Measurements from ENCODE around the gene PHETA1. TPM values are rescaled to one million over a fixed set of nuclear protein-coding genes. Genes with fewer than 3 reads are reported as not detected.

Gene PHETA1
- total RNA-seq, 2 experiments from 2014 or later, result 1.4 to 2.2 TPM

DNA sequence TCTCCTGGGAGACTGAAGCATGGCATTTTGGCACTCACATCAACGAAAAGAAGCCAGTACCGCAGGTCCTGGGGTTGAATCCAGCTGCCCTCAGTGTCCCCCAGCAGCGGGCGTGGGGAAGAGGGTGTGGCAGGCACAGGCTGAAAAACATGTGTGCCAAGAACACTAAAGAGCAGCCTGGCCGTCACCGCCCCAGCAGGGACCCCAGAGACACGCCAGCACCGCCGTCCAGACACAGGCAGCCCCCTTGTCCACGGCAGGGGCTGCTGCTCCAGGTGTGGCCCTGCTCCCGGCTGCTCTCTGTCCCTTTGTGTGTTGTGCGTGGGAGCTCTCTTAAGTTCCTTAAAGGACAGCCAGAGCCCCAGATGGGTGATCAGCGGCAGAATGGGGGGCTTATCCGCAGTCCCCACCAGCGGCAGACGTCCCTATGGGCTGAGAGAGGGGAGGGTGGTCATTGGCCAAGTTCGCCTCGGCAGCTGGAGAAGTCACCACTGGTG lies 556 bp downstream of the PHETA1 start:
- POLR2A ChIA-PET, result interaction anchor here (2.1 kb wide), 1 partner anchor 9 kb away, joined by 4 read pairs; no protein-coding TSS in a partner anchor
- peaks cover 18% of the 10 kb centered on the region for H3K4me1 Mint-ChIP-seq (ENCODE audit: low read depth)

DNA sequence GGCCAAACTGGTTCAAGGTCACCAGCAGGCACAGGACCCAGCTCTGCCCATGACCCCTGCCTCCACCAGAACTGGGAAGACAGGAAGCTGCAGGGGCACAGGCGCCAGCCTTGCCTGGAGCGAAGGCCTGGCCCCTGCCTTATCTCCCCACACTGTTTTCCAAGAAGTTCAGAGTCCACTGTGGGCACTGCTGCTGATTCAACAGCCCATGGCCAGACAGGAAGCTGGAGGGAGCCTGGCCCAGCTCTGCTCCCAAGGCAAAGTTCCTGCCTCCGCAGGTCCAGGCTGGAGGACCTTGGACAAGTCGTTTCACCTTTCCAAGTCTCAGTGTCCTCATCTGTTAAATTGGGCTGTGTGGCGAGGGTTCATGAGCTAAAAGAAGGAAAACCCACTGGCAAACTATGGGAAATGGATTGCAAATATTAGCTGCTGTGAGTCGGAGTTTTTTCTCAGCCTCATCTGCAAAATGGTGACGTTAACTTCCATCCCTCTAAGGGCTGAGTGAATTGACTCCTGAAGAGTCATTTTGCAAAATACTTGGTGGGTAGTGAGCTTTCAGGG lies 1.2 kb downstream of the PHETA1 start:
- Mint-ChIP-seq H3K27ac (no peak overlapping the region), H3K4me1 (ENCODE audit: low read depth) (peaks cover 18% of the 10 kb centered on the region), H3K27me3 (no peaks in the 10 kb centered on the region), H3K36me3 (no peaks in the 10 kb centered on the region), H3K4me3 (peak overlapping the region; percentile 64), H3K9me3 (no peaks in the 10 kb centered on the region)
- POLR2A ChIA-PET, result interaction anchor here (2.1 kb wide), 1 partner anchor 8 kb away, joined by 4 read pairs; no protein-coding TSS in a partner anchor
- no peak for DNase-seq
- CTCF ChIA-PET, result interaction anchor here (1.0 to 2.0 kb wide), 3 partner anchors 29 to 84 kb away, joined by 3 to 7 read pairs (median 7); no protein-coding TSS in a partner anchor
- intact Hi-C loops (cut with micrococcal nuclease), result loop anchor here (2.0 kb wide), 1 partner anchor 77 kb away; no protein-coding TSS in a partner anchor

More for the DNA sequence above, 556 bp downstream of the PHETA1 start:
- Mint-ChIP-seq H3K27ac (no peak overlapping the region), H3K4me3 (peak overlapping the region; percentile 64), H3K9me3 (no peaks in the 10 kb centered on the region), H3K27me3 (no peaks in the 10 kb centered on the region), H3K36me3 (no peaks in the 10 kb centered on the region)
- CTCF ChIA-PET, result interaction anchor here (1.0 to 2.0 kb wide), 3 partner anchors 28 to 83 kb away, joined by 3 to 7 read pairs (median 7); no protein-coding TSS in a partner anchor
- intact Hi-C loops (cut with micrococcal nuclease), result loop anchor here (2.0 kb wide), 1 partner anchor 76 kb away; no protein-coding TSS in a partner anchor
- DNase-seq, result peak; percentile 13

DNA sequence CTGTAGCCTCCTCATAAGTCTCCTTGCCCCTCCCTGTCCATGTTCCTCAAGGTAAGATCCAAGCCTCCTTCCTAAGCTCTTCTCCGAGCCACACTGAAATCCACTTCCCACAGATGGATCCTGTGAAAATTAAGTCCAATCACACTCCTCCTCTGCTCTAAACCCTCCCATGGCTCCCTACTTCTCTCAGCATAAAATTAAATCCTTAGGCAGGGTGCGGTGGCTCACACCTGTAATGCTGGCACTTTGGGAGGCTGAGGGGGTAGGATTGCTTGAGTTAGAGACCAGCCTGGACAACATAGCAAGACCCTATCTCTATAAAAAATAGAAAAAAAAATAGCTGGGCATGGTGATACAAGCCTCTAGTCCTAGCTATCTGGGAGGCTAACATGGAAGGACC lies 2.3 kb downstream of the PHETA1 start:
- H3K4me3 Mint-ChIP-seq, result no peak overlapping the region
- intact Hi-C loops (cut with micrococcal nuclease), result no loop called here
- no peak overlapping the region for H3K27ac Mint-ChIP-seq
- H3K9me3 Mint-ChIP-seq, result no peaks in the 10 kb centered on the region
- ChIA-PET POLR2A (no interaction called here), CTCF (interaction anchor here (0.7 to 2.0 kb wide), 2 partner anchors 30 to 85 kb away, joined by 3 to 7 read pairs; no protein-coding TSS in a partner anchor)
- peaks cover 2% of the 10 kb centered on the region for H3K36me3 Mint-ChIP-seq
- peaks cover 18% of the 10 kb centered on the region for H3K4me1 Mint-ChIP-seq (ENCODE audit: low read depth)
- no peaks in the 10 kb centered on the region for H3K27me3 Mint-ChIP-seq
- no peak for DNase-seq

DNA sequence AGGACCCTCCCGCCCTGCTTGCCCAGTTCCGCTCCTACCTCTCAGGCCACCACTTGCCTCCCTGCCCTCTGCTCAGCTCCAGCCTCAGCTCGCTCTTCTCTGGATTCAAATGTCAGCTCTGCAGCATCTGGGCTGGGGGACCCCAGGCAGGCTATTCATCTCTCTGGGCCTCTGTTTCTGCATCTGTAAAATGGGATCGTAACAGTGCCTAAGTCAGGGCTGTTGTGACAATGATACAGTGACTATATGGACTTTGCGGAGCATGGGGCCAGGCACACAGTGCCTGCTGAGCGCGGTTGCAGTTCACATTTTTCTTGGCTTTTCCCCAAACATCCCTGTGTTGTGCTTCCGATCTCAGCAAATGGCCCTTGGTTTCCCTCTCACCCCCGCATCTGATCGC lies 2.8 kb downstream of the PHETA1 start:
- peaks cover 2% of the 10 kb centered on the region for H3K36me3 Mint-ChIP-seq
- H3K9me3 Mint-ChIP-seq, result no peaks in the 10 kb centered on the region
- intact Hi-C loops (cut with micrococcal nuclease), result no loop called here
- no peak for DNase-seq
- H3K4me3 Mint-ChIP-seq, result no peak overlapping the region
- H3K27ac Mint-ChIP-seq, result no peak overlapping the region
- CTCF ChIA-PET, result no interaction called here
- peaks cover 18% of the 10 kb centered on the region for H3K4me1 Mint-ChIP-seq (ENCODE audit: low read depth)
- H3K27me3 Mint-ChIP-seq, result no peaks in the 10 kb centered on the region
- POLR2A ChIA-PET, result no interaction called here

DNA sequence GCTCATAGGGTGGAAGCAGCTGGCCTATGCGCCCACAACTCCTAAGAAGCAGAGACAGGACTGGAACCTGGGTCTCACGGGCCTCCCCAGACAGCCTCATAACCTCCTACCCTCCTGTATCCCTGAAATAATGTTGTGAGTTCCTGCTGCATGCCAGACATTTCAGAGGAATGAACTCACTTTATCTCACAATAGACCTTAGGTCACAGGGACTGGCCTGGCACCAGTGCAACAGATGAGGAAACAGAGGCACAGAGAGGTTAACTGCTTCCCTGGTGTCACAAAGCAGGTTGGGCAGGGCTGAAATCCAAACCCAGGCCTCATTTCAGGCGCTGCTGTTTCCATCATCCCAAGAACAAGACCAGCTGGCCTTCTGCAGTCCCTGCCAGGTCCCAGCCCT lies 5.3 kb downstream of the PHETA1 start:
- CTCF ChIA-PET, result no interaction called here
- Mint-ChIP-seq H3K36me3 (peaks cover 2% of the 10 kb centered on the region), H3K4me3 (no peak overlapping the region), H3K27ac (no peak overlapping the region), H3K4me1 (ENCODE audit: low read depth) (peaks cover 24% of the 10 kb centered on the region), H3K27me3 (peaks cover 14% of the 10 kb centered on the region), H3K9me3 (no peaks in the 10 kb centered on the region)
- DNase-seq, result no peak
- POLR2A ChIA-PET, result no interaction called here
- intact Hi-C loops (cut with micrococcal nuclease), result no loop called here

DNA sequence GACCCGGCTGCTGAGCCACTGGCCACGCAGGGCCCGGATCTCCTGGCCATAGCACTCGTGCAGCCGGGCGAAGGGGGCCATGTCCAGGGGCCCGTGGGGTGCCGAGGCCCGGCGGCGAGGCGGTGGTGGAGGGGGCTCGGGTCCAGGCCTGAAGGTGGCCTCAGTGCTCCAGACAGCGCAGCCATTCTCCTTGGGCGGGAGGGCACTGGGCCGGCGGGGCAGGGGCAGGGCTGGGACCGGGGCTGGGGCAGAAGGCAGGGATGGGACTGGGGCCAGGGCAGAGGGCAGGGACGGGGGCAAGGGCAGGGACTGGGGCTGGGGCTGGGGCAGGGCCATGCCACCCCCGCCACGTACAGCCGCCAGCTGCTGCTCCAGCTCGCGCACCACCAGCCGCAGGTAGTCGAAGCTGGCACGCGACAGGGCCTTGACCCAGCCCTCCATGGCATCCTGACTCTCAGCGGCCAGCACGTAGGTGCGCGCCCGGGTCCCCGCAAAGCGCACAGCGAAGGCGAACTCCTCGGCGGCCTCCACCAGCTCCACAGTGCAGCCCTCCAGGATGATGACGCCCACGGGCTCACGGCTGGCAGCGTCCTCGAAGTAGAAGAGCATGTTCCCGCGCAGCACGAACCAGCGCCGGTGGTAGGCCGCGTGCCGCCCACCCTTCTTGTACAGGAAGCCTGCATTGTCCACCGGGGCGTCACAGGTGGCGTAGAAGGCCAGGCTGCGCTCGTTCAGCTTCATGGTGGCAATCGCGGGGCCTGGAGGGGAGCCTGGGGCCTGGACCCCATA lies 6.0 kb downstream of the PHETA1 start:
- CTCF ChIA-PET, result no interaction called here
- POLR2A ChIA-PET, result no interaction called here
- Mint-ChIP-seq H3K27ac (no peak overlapping the region), H3K9me3 (no peaks in the 10 kb centered on the region), H3K4me1 (ENCODE audit: low read depth) (peaks cover 18% of the 10 kb centered on the region), H3K36me3 (peaks cover 2% of the 10 kb centered on the region), H3K27me3 (peaks cover 16% of the 10 kb centered on the region), H3K4me3 (no peak overlapping the region)
- intact Hi-C loops (cut with micrococcal nuclease), result no loop called here
- DNase-seq, result no peak

DNA sequence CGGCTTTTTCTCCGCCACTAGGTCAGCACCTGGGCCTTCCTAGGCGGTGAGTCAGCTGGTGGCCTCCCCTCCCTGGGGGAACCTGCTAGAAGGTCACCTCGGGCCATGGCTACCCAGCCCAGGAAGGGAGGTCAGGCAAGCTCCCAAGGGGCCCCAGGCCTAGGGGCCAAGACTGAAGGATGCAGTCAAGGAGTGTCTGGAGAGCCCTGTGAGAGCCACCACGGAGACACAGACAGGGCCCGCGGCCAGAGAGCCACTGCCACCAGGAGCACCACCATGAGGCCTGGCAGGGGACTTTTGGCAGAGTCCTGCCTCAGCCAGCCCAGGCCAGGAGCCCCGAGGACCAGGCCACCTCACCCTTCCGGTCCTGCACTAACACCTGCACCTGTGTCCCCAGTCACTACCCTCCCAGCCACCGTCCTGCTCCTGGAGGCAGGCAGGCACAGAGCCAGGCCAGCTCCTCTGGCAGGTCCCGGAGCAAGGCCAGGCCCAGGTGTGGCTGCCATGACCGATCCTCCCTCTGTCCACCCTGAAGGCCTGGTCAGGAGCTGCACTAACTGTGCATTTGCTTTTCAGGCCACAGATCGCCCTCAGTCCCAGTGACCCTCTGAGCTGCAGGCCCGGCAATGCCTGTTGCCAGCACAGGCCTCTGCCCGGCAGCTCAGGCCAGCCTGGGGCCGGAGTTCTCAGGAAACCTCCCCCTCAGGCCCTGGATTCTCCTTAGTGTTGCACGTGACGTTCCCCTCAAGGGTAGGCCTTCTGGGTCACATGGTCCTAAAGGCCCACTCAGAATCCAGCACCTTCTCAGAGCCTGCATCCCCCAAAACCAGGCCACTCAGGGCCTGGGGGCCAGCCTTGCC lies 6.9 kb downstream of the PHETA1 start:
- ChIA-PET CTCF (interaction anchor here (0.6 to 1.4 kb wide), 2 partner anchors 10 to 31 kb away, joined by 3 read pairs; no protein-coding TSS in a partner anchor), POLR2A (no interaction called here)
- no peak for DNase-seq
- intact Hi-C loops (cut with micrococcal nuclease), result no loop called here
- Mint-ChIP-seq H3K4me3 (no peak overlapping the region), H3K27me3 (peaks cover 16% of the 10 kb centered on the region), H3K9me3 (no peaks in the 10 kb centered on the region), H3K27ac (no peak overlapping the region), H3K4me1 (ENCODE audit: low read depth) (peaks cover 14% of the 10 kb centered on the region), H3K36me3 (peaks cover 2% of the 10 kb centered on the region)

DNA sequence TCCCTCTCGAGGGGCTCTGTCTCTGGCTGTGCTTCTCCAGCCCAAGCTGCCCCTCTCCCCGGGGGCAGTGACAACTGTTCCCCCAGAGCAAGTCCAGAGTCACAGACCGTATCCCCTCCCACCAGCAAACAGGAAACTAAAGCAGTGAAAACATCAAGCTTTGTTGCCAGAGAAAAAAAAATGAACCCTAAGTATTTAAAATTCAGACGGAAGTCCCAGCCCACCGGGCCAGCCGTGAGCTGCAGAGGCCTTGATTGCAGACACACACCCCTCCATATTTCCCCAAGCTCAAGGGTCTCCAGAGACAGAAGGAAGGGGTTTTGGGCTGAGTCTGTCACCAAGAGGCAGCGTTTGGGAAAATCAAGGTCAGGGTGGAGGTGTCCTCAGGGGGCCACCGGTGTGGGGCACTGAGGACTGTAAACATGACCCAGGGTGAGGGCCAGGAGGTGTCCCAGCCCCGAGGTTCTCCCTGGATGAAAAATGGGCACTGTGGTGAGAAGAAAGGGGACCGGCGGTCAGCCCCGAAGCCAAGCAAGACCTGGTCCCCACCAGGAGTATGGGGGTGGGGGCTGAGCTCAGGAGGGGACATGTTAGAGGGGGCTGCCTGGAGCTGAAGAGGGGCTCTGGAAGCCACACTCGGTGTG lies 7.7 kb downstream of the PHETA1 start:
- Mint-ChIP-seq H3K4me1 (ENCODE audit: low read depth) (peaks cover 14% of the 10 kb centered on the region), H3K27ac (no peak overlapping the region), H3K4me3 (no peak overlapping the region), H3K27me3 (peaks cover 16% of the 10 kb centered on the region), H3K9me3 (no peaks in the 10 kb centered on the region), H3K36me3 (peaks cover 2% of the 10 kb centered on the region)
- no peak for DNase-seq
- POLR2A ChIA-PET, result no interaction called here
- CTCF ChIA-PET, result interaction anchor here (0.6 to 1.4 kb wide), 2 partner anchors 10 to 30 kb away, joined by 3 read pairs; no protein-coding TSS in a partner anchor
- intact Hi-C loops (cut with micrococcal nuclease), result no loop called here

DNA sequence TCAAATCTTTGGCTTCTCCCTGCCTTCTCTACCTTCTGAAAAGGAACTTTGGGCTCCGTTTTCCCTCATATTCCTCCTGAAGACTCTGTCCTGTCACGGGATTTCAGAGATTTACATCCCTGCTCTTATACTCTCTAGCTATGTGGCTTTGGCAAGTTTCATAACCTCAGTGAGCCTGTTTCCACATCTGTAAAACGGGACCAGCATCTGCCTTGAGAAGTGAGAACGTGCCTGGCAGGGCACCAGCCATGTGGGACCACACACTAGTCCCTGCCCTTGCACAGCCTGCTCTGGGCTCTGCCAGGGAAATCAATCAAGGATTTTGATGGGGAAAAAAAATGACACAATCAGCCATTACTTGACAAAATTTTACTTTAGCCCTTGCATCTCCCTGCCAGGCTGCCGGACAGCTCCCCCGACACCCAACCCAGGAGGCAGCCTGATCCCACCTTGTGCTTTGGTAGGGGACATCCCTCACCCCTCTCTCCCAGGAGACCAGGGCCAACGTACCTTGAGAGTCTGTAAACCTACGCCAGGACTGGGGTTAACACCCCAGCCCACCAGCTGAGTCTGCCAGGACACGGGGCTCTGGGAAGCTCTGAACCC lies 8.5 kb downstream of the PHETA1 start:
- POLR2A ChIA-PET, result interaction anchor here (0.9 to 1.3 kb wide), 2 partner anchors 9 to 83 kb away, joined by 4 read pairs; partner anchors contain the start of gene PHETA1
- Mint-ChIP-seq H3K27ac (no peak overlapping the region), H3K27me3 (peaks cover 16% of the 10 kb centered on the region), H3K4me1 (ENCODE audit: low read depth) (peaks cover 14% of the 10 kb centered on the region), H3K4me3 (no peak overlapping the region), H3K36me3 (peaks cover 2% of the 10 kb centered on the region), H3K9me3 (no peaks in the 10 kb centered on the region)
- CTCF ChIA-PET, result interaction anchor here (1.3 to 1.4 kb wide), 2 partner anchors 29 to 37 kb away, joined by 3 to 5 read pairs; no protein-coding TSS in a partner anchor
- no peak for DNase-seq
- intact Hi-C loops (cut with micrococcal nuclease), result no loop called here

DNA sequence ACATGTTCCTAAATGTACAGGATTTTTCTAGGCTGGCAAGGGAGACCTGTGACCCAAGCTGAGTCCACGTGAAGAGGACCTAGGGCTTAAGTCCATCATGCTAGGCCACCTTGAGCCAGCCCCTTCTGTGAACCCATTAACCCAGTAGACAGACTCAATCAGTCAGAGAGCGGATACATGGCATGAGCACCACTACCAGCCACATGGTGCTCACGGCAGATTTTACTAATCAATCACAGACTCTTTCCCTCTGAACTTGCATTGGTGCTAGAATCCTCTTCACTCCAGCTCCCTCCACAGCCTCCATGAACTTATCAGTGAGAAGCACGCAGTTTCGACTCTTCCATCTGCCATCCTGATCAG lies 9.0 kb downstream of the PHETA1 start:
- H3K27ac Mint-ChIP-seq, result no peak overlapping the region
- peaks cover 14% of the 10 kb centered on the region for H3K4me1 Mint-ChIP-seq (ENCODE audit: low read depth)
- H3K4me3 Mint-ChIP-seq, result no peak overlapping the region
- no peak for DNase-seq
- intact Hi-C loops (cut with micrococcal nuclease), result no loop called here
- POLR2A ChIA-PET, result interaction anchor here (0.9 to 1.3 kb wide), 2 partner anchors 9 to 84 kb away, joined by 4 read pairs; partner anchors contain the start of gene PHETA1
- CTCF ChIA-PET, result interaction anchor here (0.6 to 1.3 kb wide), 2 partner anchors 28 to 37 kb away, joined by 3 to 5 read pairs; no protein-coding TSS in a partner anchor
- peaks cover 16% of the 10 kb centered on the region for H3K27me3 Mint-ChIP-seq
- H3K9me3 Mint-ChIP-seq, result no peaks in the 10 kb centered on the region
- H3K36me3 Mint-ChIP-seq, result peaks cover 2% of the 10 kb centered on the region

All from activated CD4-positive, alpha-beta memory T cell treated with anti-CD3 and anti-CD28 coated beads for 36 hours (primary cell).